HepG2 (cell line): ENCODE results near the gene HLA-F. TPM values are rescaled to one million over a fixed set of nuclear protein-coding genes. Genes with fewer than 3 reads are reported as not detected.

Experiments
- ATAC-seq: fragments of 200-7000 bp; cut with Tn5 transposase; 3 replicates; pipeline ENCODE4 v1.9.1; 2020; ENCODE audit warnings: mild to moderate bottlenecking, moderate library complexity
- BruUV-seq: library from RNA; stranded (reverse); fragments of 400-500 nt; replicated peaks from 2 replicates; lab custom pipeline; 2021; lab: Mats Ljungman, UMichigan
- CTCF ChIA-PET: fragments of 300-600 bp; formaldehyde crosslinking; extraction: SDS; loops from one replicate; lab custom pipeline; 2021; ENCODE audit warnings: low total read pairs, inconsistent platforms, low intra/inter-chr PET ratio; lab: Yijun Ruan, JAX
- POLR2A ChIA-PET: fragments of 350-600 bp; sonication (Branson Sonifier 250); formaldehyde crosslinking; loops from one replicate; lab custom pipeline; 2020; ENCODE audit warnings: antibody characterized with exemption, inconsistent platforms; lab: Yijun Ruan, JAX
- DNase-seq: peaks from one replicate; pipeline ENCODE4 v3.0.0-alpha.2; 2015; ENCODE audit warnings: low spot score
- FAIRE-seq: peaks from 3 replicates; lab custom pipeline; 2011; peaks lifted over from hg19 to GRCh38; lab: Jason Lieb, UNC
- H2AFZ ChIP-seq: one replicate; pipeline ENCODE4 v1.6.1; 2011; ENCODE audit warnings: low read length, inconsistent platforms
- H3K27ac ChIP-seq: fragments of 300-600 bp; 3 replicates; pipeline ENCODE4 v1.8.0; 2011; ENCODE audit warnings: mixed run types, mild to moderate bottlenecking, mixed read lengths, low read length, inconsistent platforms; ENCODE audit not compliant: insufficient read depth; ENCODE audit errors: extremely low read length
- H3K27me3 ChIP-seq, 2 experiments: fragments of 200-600 bp in 1 of 2; 2 replicates in 1 of 2; 3 replicates in 1 of 2; pipeline versions ENCODE4 v1.6.0 to v1.8.0; 2011; ENCODE audit warnings: low read length in 2 of 2, mild to moderate bottlenecking in 2 of 2, moderate library complexity in 2 of 2, inconsistent platforms in 1 of 2; ENCODE audit not compliant: insufficient read depth in 2 of 2, control insufficient read depth in 1 of 2
- H3K36me3 ChIP-seq, 2 experiments: fragments of 200-600 bp in 1 of 2; replicated peaks in 1 of 2; 2 replicates in 1 of 2; 3 replicates in 1 of 2; pipeline versions ENCODE4 v1.5.1 to v1.8.0; 2011; ENCODE audit warnings: low read length in 2 of 2, inconsistent platforms in 1 of 2; ENCODE audit not compliant: insufficient read depth in 2 of 2, control insufficient read depth in 1 of 2
- H3K4me1 ChIP-seq: 2 replicates; pipeline ENCODE4 v1.5.1; 2012; ENCODE audit warnings: low read length, inconsistent platforms; ENCODE audit not compliant: insufficient read depth
- H3K4me2 ChIP-seq: 2 replicates; pipeline ENCODE4 v1.6.0; 2011; ENCODE audit warnings: low read depth, low read length, inconsistent platforms
- H3K4me3 ChIP-seq, 3 experiments: fragments of 200-600 bp in 1 of 3; sonication (generic), shearing (Covaris generic) in 1 of 3; replicated peaks in 1 of 3; 2 replicates each; pipeline ENCODE4 v1.5.1; 2011 to 2016; ENCODE audit warnings: low read length in 3 of 3, inconsistent platforms in 2 of 3, low read depth in 2 of 3, mild to moderate bottlenecking in 2 of 3, control low read depth in 1 of 3, mixed read lengths in 1 of 3; ENCODE audit not compliant: insufficient read depth in 1 of 3
- H3K79me2 ChIP-seq: one replicate; pipeline ENCODE4 v1.6.1; 2011; ENCODE audit warnings: low read length, inconsistent platforms; ENCODE audit not compliant: insufficient read depth
- H3K9ac ChIP-seq: 2 replicates; pipeline ENCODE4 v1.6.0; 2011; ENCODE audit warnings: mild to moderate bottlenecking, low read depth, low read length, inconsistent platforms; ENCODE audit not compliant: insufficient read depth
- H3K9me3 ChIP-seq: 2 replicates; pipeline ENCODE4 v1.5.1; 2012; ENCODE audit warnings: mild to moderate bottlenecking, low read length
- H4K20me1 ChIP-seq: 2 replicates; pipeline ENCODE4 v1.6.0; 2011; ENCODE audit warnings: inconsistent platforms, mild to moderate bottlenecking, low read length, moderate library complexity; ENCODE audit not compliant: insufficient read depth
- ATF7 ChIP-seq, 2 experiments: fragments of 450-650 bp in 1 of 2; sonication (generic) in 1 of 2; formaldehyde crosslinking in 1 of 2; IDR thresholded peaks; 2 replicates each; pipeline versions ENCODE4 v1.4.0 to v1.6.1; 2016 to 2020; ENCODE audit warnings: antibody characterized with exemption in 1 of 2, mild to moderate bottlenecking in 1 of 2, missing genetic modification reagents in 1 of 2
- CREB1 ChIP-seq, 2 experiments: fragments of 450-650 bp in 1 of 2; IDR thresholded peaks; 2 replicates each; pipeline ENCODE4 v1.6.1; 2016 to 2017; ENCODE audit warnings: control low read depth in 1 of 2, mild to moderate bottlenecking in 1 of 2, missing compliant biosample characterization in 1 of 2, missing genetic modification characterization in 1 of 2
- HOXA9 ChIP-seq: sonication (generic); formaldehyde crosslinking; IDR thresholded peaks from 2 replicates; pipeline ENCODE4 v1.8.1; 2022; ENCODE audit warnings: missing genetic modification reagents, mild to moderate bottlenecking, moderate library complexity, borderline replicate concordance
- NFE2 ChIP-seq: sonication (generic); formaldehyde crosslinking; IDR thresholded peaks from 2 replicates; pipeline ENCODE4 v1.4.0; 2020; ENCODE audit warnings: missing genetic modification reagents
- RAD51 ChIP-seq: fragments of 450-650 bp; IDR thresholded peaks from 2 replicates; pipeline ENCODE4 v1.6.1; 2016; ENCODE audit warnings: borderline replicate concordance
- SSRP1 ChIP-seq: IDR thresholded peaks from 2 replicates; pipeline ENCODE4 v1.6.1; 2016; ENCODE audit warnings: control low read depth
- ZNF629 ChIP-seq: sonication (generic); formaldehyde crosslinking; conservative IDR thresholded peaks from 2 replicates; pipeline ENCODE4 v1.5.0; 2020; ENCODE audit warnings: missing genetic modification reagents
- WGBS: methylation state at CpG from one replicate; pipeline ENCODE4 v1.1.6; 2017; ENCODE audit warnings: low lambda C conversion rate; 5-methylcytosine and 5-hydroxymethylcytosine counted together
- in situ Hi-C: cut with HindIII; loops from 2 replicates; pipeline ENCODE4 v1.10.0; 2017; ENCODE audit warnings: low pct_unique_long_range_greater_than_20kb; ENCODE audit not compliant: extremely low pct_ligation_motif_present
- intact Hi-C: fragments of 100-400 bp; cut with micrococcal nuclease; formaldehyde crosslinking; loops from one replicate; pipeline ENCODE4 v1.10.0; 2022; ENCODE audit not compliant: unreplicated experiment
- polyA plus RNA-seq, 8 experiments: library from polyadenylated mRNA; depleted of rRNA in 3 of 8; stranded (reverse) in 7 of 8; unstranded in 1 of 8; fragments of >200 nt; fragmentation: Illumina TruSeq in 4 of 8; extraction: Trizol in 4 of 8; gene quantifications; 2 replicates each; pipeline versions ENCODE4 v1.2.1 to v1.2.3, GENCODE V29; 2011 to 2016; ENCODE audit warnings: low read depth in 4 of 8, missing spikeins in 1 of 8, mixed read lengths in 1 of 8; ENCODE audit not compliant: insufficient read depth in 1 of 8
- total RNA-seq, 5 experiments: library from RNA; depleted of rRNA; stranded (reverse); fragments of >200 nt; fragmentation: Illumina TruSeq; extraction: Trizol; gene quantifications; 2 replicates each; pipeline ENCODE4 v1.2.3, GENCODE V29; 2016; ENCODE audit warnings: low read depth in 1 of 5
- TF ChIP-seq, protein P1 (sequence below): sonication (generic); formaldehyde crosslinking; IDR thresholded peaks from 2 replicates; pipeline ENCODE4 v1.5.0; 2020; ENCODE audit warnings: mild to moderate bottlenecking, missing genetic modification reagents, moderate library complexity
- TF ChIP-seq, protein P2 (sequence below): sonication (generic); formaldehyde crosslinking; IDR thresholded peaks from 2 replicates; pipeline ENCODE4 v1.4.0; 2020; ENCODE audit warnings: missing genetic modification reagents

HLA-F gene
- total and polyA plus RNA-seq, 2 of the 13 experiments (the other 11 are each of a cell fraction or from before 2014, with no cell fraction given): 6.0 to 6.1 TPM

DNA sequence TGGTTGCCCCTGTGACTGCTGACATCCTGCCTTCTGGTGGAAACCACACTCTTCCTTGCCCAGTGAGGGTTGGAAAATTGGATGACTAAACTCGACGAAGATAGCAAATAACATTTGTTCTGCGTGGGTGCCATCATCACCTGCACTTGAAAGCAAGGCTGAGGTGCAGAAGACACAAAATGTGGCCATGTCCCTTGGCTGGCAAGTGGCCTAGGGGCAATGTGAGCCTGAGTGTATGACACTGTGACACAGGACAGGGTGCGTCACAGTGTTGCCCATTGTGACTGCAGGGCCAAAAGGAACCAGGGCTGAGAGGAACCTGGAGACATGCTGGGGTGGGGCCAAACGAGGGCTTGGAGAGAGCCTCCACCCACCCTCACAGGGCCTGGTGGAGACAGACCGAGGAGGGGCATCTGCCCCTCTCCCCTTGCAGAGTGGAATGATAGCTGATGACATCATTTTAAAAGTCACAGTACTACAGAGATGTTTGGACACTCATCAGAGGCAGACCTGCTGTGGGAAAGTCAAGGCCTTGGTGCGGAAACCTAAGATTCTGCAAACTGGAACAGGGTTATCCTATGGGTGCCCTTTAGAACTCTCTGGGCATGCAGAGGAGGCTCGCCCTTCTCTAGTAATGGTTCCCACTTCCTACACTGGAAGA lies 12.8 kb upstream of the HLA-F start:
- in situ Hi-C loops: no loop called here
- intact Hi-C loops: no loop called here

DNA sequence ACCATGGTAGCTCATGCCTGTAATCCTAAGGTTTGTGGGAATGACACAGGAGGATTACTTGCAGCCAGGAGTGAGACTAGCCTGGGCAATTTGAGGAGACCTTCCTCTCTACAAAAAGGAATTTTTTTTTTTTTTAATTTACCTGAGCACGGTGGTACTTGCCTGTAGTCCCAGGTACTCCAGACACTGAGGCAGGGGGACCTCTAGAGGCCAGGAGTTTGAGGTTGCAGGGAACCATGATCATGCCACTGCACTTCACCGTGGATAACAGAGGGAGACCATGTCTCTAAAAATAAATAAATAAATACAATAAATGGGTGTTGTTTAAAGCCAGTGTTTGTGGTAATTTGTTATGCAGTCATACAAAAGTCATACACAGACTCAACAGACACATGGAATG lies 2.4 kb upstream of the HLA-F start:
- ChIA-PET POLR2A (no interaction called here), CTCF (no interaction called here)
- Histone ChIP-seq H3K9me3 (no peaks in the 10 kb centered on the region), H3K27me3 (peaks cover 2 to 7% of the 10 kb centered on the region in 2 experiments; a peak in 2 of 5 replicates), H3K4me2 (no peak overlapping the region), H3K36me3 (no peaks in the 10 kb centered on the region), H3K79me2 (no peaks in the 10 kb centered on the region), H2AFZ (no peak overlapping the region), H3K9ac (no peak overlapping the region), H3K4me3 (no peak overlapping the region), H3K27ac (no peak overlapping the region), H3K4me1 (no peaks in the 10 kb centered on the region), H4K20me1 (no peaks in the 10 kb centered on the region)
- TF ChIP-seq, protein P1, sequence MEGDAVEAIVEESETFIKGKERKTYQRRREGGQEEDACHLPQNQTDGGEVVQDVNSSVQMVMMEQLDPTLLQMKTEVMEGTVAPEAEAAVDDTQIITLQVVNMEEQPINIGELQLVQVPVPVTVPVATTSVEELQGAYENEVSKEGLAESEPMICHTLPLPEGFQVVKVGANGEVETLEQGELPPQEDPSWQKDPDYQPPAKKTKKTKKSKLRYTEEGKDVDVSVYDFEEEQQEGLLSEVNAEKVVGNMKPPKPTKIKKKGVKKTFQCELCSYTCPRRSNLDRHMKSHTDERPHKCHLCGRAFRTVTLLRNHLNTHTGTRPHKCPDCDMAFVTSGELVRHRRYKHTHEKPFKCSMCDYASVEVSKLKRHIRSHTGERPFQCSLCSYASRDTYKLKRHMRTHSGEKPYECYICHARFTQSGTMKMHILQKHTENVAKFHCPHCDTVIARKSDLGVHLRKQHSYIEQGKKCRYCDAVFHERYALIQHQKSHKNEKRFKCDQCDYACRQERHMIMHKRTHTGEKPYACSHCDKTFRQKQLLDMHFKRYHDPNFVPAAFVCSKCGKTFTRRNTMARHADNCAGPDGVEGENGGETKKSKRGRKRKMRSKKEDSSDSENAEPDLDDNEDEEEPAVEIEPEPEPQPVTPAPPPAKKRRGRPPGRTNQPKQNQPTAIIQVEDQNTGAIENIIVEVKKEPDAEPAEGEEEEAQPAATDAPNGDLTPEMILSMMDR (CRISPR knock-in tag): peak; percentile 15; the same call in 1 of the 2 replicates
- no peak for TF ChIP-seq NFE2 (CRISPR knock-in tag)
- intact Hi-C loops (no loop called here), in situ Hi-C loops (no loop called here)
- DNase-seq (no peak), FAIRE-seq (no peak), ATAC-seq (no peak)
- WGBS: 3% methylated on average over 2 of the region's 2 CpGs
- no TSS peak for BruUV-seq

More for the DNA sequence above, 12.8 kb upstream of the HLA-F start:
- Histone ChIP-seq H2AFZ (no peak overlapping the region), H3K4me3 (no peak overlapping the region), H3K27me3 (peaks cover 0 to 6% of the 10 kb centered on the region in 2 experiments; a peak in 2 of 5 replicates), H3K9ac (no peak overlapping the region), H3K4me2 (no peak overlapping the region), H3K36me3 (no peaks in the 10 kb centered on the region), H3K9me3 (no peaks in the 10 kb centered on the region), H3K27ac (no peak overlapping the region), H3K79me2 (no peaks in the 10 kb centered on the region), H4K20me1 (no peaks in the 10 kb centered on the region), H3K4me1 (peaks cover 10% of the 10 kb centered on the region)
- FAIRE-seq (no peak), DNase-seq (no peak), ATAC-seq (no peak)
- no peak for TF ChIP-seq ZNF629 (CRISPR knock-in tag)
- TF ChIP-seq SSRP1 (CRISPR knock-in tag): no peak
- TF ChIP-seq ATF7 (IDR thresholded peaks at IDR 0.05): peak; percentile 81
- TF ChIP-seq ATF7 (CRISPR knock-in tag; IDR thresholded peaks at IDR 0.05): no peak
- TF ChIP-seq, protein P2, sequence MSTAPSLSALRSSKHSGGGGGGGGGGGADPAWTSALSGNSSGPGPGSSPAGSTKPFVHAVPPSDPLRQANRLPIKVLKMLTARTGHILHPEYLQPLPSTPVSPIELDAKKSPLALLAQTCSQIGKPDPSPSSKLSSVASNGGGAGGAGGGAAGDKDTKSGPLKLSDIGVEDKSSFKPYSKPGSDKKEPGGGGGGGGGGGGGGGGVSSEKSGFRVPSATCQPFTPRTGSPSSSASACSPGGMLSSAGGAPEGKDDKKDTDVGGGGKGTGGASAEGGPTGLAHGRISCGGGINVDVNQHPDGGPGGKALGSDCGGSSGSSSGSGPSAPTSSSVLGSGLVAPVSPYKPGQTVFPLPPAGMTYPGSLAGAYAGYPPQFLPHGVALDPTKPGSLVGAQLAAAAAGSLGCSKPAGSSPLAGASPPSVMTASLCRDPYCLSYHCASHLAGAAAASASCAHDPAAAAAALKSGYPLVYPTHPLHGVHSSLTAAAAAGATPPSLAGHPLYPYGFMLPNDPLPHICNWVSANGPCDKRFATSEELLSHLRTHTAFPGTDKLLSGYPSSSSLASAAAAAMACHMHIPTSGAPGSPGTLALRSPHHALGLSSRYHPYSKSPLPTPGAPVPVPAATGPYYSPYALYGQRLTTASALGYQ (CRISPR knock-in tag): no peak
- no peak for TF ChIP-seq HOXA9 (CRISPR knock-in tag)
- peak; percentile 25 for TF ChIP-seq CREB1 (IDR thresholded peaks at IDR 0.05)
- no peak for TF ChIP-seq CREB1 (CRISPR knock-in tag; IDR thresholded peaks at IDR 0.05)
- no peak for TF ChIP-seq RAD51
- CTCF ChIA-PET: no interaction called here
- POLR2A ChIA-PET: no interaction called here
- BruUV-seq: no TSS peak
- 34% methylated on average over 8 of the region's 8 CpGs for WGBS
